Mucosa of gallbladder (tissue), 1 donor: ENCODE data around the gene CKS1B. TPM values are rescaled to one million over a fixed set of nuclear protein-coding genes. Genes with fewer than 3 reads are reported as not detected.
"Not testable (repeated sequence)": the region's sequence is repeated elsewhere in the genome, so short reads cannot be mapped to it uniquely, and the experiment has no call there.

Experiments
- DNase-seq: peaks from one replicate; pipeline ENCODE4 v3.0.0-alpha.2; 2020; ENCODE audit warnings: low spot score
- total RNA-seq: library from RNA; stranded (reverse); gene quantifications from one replicate; pipeline ENCODE4 v1.2.1, GENCODE V29; 2021
- donor health status: DM: no; HTN: no; CAD: no.

The CKS1B gene
- total RNA-seq, 1 donor from 2014 or later: 27.1 TPM

DNA sequence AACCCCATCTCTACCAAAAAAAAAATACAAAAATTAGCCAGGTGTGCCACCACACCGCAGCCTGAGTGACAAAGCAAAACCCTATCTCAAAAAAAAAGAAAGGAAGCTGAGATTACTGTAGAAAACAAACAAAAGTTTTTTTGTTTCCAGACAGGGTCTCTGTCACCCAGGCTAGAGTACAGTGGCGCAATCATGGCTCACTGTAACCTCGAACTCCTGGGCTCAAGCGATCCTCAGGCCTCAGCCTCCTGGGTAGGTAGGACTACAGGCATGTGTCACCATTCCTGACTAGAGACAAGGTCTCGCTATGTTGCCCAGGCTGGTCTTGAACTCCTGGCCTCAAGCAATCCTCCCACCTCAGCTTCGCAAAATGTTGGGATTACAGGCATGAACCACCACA, 10.1 kb upstream of the CKS1B start:
- DNase-seq: no peak

DNA sequence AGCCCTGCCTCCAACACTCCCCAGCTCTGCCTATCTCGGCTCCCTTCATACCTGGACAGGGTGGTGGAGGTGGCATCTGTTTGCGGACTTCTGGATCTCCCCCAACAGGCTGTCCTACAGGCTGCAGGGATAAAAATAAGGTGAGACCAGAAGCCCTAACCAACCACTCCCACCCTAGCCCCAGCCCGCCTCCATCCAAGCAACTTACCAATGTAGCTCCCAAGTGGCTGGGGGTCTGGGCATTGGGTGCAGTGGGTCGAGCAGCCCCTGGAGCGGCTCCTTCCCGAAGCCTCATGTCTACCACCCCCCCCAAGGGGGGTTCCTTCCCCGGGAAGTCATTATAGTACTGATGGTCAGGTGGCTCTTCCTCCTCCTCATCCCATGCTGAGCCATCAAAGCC, 8.4 kb upstream of the CKS1B start:
- no peak for DNase-seq

DNA sequence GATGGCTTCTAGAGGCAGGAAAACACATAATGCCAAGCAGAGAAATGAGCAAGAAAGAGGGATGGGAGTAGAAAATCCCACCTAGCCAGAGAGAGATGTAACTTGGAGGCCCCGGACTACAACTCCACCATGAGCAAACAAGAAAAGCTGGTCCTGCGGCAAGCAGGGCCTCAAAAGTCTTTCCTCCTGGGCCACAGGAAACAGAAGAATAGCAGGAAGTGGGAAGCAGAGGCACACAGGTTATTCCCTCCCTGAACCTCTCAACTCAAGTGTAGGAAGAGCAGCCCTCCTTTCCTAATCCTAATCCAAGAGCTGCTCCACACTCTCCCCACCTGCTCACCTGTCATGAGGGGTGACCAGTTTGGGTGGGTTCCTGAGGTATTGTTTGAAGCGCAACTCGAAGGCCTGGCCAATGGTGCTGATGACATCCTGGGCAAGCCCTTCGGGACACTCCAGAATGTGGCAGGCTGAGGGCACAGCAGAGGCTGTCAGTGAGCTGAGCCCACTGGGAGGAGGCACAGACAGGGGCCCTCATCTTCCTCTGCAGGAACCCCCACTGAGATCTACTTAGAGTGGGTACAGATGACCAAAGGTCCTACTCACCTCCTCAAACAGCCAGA, 7.0 kb upstream of the CKS1B start:
- no peak for DNase-seq

DNA sequence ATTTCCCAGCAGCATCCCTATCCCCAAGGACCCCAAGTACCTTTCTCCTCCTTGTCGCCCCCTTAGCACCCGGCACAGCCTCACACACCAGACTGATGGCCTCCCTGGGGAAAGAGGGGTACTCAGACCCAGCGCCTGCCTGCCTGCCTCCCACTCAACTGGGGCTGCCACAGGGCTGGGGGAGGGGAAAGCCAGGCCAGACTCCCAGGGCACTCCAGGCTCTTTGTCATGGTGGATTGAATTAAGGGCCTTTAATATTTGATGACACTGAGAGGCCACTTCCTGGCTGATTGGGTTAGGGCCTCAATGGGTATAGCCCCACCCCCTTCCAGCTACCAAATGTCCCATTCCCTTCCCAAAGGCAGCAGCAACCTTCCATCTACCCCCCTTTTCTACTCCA, 5.8 kb upstream of the CKS1B start:
- no peak for DNase-seq

DNA sequence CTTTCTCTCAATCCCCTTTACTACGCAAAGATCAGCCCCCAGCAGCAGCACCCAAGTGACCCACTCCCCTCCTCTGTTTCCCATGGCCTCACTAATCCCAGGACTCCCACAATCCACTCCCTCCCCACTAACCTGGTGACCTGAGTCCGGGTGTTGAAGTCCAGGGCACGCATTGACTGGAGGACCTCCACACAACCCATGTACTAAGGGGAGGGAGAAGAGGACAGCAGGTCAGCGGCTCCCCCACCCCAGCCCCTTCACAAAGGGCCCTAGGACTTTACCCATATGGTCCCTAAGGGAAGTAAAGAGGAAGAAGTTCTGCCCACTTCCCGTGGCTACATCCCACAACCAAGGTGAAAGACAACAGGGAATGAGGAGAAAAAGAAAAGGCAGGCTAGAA, 5.2 kb upstream of the CKS1B start:
- no peak for DNase-seq

DNA sequence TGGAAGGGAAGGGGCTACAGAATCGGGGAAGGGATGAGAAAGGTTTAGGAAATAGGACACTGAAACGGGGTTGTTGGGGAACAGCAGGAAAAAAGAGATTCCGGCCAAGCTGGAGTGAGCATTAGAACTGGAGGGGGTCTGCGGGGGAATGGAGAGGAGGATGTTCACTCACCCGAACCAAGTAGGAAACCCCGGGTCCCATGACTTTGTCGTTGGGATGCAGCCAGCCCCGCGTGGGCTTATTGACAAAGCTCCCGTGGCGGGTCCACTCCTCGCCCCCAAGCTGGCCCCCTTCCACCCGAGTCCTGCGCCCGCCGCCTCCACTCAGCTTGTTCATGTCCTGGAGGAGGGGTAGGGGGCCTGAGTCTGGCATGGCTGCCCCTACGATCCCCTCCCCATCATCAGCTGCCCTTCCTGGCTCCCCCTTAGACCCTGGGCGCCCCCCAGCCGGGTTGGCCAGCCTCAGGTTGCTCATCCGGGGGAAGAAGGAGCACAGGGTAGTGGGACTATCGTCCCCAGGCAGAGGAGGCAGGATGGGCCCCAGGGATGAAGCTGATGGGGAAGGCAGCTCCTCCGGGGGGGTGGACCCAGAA, 4.5 kb upstream of the CKS1B start:
- no peak for DNase-seq

DNA sequence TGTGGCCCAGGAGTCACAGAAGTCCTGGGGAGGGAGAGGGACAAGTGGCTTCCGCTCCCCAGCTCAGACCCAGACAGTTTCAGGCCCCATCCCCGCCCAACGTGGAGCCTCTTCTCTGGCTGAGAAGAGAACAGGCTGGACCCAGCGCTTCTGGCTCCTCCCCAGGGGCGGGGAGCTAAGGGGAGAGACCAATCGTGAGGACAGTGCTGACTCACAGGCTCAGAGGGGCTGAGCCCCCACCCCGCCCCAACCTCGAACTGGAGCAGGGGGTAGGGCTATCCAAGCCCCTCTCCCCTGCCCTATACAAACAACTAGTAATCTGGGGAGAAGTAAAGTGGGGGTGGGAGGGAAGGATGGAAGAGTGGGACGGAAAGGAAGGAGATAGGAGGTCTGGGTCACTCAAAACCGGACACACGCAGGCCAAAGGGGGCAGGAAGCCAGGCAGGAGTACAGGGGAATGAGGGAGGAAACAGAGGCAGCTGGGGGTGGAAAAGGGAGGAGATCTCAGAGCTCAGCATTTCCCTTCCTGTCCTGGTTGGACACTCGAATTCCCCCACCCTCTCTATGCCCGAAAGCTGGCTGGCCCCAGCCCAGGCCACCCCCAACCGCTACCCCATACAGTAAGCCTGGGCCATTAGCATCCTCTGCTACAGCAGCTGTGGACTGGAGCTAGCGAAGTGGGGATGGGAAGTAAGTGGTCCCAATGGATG, 3.7 kb upstream of the CKS1B start, which contains the start of gene SHC1:
SHC1 (minus strand) TSS at position 117 of the 710 bp plus-strand sequence. CDS start 221 bp downstream, outside the sequence.
- peak; percentile 90 for DNase-seq

DNA sequence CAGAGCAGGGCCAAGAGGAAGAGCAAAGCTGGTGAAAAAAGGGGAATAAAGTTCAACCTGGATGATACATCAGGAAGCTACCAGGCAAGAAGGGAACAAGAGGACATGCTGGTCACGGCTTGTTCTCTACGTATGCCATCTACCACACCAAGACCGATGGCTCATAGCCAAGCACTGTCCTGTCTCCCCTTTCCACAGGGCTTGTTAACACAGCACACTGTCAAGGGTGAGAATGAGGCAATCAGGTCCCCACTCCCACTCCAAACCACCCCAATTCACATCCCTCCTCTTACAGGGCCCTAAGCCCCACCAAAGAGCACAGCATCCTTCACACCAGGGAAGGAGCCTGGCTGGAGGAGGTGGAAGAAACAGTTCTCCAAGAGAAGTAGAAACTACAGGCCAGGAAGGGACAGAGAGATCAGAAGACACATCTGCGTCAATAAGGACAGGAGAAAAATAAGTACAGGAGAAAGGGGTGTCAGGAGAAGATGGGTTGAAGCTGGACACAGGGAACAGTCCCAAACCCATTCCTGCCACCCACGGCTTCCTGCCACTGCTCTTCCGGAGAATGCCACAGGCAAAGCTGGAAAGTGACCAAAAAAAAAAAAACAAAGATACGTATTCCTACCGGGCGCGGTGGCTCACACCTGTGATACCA, 3.0 kb upstream of the CKS1B start:
- DNase-seq: peak; percentile 50

DNA sequence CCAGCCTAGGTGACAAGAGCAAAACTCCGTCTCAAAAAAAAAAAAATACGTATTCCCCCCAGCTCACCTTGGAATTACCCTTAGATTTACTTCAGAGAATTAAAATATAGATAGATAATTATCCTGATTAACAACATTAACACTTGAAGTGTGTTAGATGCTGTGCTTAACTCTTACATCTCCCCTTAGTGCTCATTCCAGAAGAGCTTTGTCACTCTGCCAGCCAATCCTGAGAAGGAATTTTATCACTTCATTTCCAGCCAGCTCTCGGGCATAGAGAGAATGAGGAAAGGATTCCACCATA, 2.3 kb upstream of the CKS1B start:
- DNase-seq: no peak

DNA sequence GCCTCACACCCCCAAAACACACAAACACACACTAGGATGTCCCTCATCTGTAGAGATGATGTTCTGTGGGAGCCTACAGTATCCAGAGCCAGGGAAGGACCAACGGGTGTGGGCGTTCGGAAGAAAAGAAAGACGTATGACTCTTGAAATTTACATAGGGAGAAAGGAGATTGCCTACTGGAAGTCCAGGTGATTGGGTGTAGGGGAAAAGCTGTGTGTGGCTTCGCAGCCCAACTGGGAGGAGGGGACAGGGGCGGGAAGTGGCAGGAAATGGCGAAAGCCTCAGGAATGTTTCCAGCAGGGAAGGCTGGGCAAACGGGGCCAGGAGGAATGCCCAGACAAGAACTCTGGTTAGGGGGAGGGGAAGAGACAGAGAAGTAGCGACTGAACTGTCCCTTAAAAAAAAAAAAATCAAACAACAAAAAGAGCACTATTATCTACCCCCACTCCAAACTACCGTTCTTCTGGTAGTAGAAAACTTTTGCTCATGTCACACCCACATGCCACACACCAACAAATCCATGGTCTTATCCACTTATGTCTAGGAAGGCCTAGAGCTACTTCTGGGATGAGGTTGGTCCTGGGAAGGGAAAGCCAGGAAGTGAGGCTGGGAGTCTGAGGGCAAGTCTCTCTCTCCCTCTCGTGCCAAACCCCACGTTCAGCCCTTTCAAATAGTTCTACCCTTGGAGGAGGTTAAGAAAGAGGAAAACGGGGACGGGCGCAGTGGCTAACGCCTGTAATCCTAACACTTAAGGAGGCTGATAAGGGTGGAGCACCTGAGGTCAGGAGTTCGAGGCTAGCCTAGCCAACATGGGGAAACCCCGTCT, 1.8 kb upstream of the CKS1B start:
- peak; percentile 58 for DNase-seq

DNA sequence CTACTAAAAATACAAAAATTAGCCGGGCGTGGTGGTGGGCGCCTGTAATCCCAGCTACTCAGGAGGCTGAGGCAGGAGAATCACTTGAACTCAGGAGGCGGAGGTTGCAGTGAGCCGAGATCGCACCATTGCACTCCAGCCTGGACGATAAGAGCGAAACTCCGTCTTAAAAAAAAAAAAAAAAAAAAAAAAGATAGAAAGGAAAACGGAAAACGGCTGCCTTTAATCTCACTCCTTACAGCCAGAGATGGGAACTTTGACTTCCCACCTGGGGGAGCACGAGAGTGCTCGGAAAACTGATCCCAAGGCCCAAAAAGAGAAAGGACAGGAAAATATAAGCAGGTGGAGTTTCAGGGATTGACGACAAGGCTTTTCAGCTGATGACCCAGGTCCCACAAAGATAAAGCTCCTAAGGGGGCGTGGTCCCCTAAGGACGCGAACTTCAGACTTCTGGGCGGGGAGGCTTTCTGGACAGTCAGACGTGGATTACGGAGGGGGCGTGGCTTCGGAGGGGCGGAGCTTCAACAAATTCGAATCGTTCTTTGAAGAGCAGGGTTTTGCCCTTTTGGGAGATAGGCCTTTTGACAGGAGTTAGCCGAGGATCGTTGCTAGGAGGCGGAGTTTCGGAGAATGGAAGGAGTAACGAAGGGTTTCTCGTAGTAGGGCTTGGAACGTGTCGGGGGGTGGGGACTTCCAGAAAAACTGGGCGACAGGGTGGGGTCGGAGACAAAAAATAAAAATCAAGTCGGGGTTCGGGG, 958 bp upstream of the CKS1B start:
- peak; percentile 97 for DNase-seq

DNA sequence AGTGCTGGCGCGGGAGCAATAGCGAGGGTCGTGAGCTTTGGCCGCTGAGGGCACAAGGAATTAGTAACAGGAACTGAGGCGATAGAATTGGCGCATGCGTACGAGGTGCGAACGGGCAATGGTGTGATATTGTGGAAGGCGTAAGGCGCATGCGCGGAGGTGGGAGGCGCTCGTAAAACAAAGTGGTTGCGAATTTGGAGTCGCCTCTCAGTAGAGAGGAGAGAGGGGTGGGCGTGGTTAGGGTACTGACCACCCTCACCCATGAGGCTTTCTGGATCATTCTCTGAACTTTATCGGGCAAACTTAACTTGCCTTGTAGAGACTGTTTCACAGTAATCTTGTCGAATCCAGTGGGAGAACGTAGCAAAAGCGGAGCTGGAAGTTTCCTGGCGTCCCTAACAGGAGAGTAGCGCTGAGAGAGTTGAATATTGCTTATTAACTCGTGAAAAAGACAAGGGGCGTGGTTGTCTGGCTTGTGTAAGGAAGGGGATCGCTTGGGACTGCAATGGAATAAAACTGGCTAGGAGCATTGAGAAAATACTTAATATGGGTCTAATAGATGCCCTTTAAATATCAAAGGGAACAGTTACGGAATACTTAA, 427 bp downstream of the CKS1B start:
- DNase-seq: peak; percentile 97

DNA sequence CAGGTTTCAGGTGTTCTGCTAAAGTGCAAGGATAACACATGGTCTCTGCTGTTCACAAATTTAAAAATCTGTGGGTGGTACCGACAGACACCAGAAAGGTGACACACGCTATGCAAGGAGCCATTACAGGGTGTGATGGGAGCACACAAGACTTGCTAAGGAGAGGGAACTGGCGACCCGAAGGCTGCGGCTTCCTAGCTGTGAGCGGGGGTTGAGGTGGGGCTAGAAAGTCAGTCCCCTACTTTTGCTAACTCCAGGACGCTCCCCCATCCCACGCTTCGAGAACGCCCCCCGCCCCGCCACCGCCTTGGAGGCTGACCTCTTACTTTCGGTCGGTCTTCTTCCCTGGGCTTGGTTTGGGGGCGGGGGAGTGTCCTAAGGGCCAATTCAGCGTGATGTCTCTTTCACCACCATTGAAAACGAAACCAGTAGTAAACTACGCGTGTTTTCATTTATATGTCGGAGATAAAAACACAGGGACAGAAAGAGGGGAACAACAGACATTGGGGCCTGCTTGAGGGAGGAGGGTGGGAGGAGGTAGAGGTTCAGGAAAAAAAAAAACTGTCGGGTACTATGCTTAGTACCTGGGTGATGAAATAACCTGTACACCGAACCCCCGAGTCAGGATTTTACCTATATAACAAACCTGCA, 1.1 kb downstream of the CKS1B start:
- peak; percentile 57 for DNase-seq

DNA sequence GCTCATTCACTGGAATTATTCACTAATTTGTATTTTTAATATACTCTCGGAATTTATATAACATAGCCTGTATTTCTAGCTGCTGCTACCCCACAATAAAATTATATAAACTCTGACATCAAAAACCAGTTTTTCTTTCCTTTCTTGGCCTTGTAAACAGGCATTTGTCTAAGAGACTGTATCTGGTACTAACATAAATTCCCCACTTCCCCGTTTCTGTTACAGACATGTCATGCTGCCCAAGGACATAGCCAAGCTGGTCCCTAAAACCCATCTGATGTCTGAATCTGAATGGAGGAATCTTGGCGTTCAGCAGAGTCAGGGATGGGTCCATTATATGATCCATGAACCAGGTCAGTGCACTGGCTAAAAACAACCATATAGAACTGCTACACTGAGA, 3.3 kb downstream of the CKS1B start:
- DNase-seq: not testable (repeated sequence)

DNA sequence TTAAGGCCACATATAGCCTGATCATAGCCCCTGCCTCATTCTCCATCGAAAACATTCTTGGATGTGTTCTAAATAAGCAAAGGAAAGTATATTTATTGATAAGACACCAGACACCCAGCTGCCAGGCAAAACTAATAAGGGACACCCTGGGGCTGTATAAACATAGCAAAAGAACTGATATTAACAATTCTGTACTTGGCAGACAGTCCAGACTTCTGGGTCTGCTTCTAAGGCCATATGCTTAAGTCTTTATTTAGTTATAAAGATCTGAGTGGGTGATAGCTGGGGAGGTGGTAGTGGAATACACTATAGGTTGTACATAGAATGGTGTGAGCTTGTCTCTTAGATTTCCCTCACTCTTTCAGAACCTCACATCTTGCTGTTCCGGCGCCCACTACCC, 3.9 kb downstream of the CKS1B start:
- no peak for DNase-seq

DNA sequence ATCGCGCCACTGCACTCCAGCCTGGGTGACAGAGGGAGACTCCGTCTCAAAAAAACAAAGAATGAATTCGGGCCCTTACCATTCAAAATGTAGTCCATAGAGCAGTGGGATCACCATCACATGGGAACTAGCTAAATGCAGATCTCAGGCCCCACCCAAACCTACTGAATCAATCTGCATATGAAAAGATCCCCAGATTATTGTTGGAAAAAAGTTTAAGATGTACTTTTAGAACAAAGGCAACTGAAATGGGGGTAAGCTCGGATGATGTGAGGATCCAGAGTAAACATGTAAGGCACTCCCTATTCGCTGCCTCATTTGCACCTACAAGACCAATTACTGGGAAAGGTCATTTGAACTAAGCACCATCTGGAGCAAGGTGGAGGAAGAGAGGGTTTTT, 7.9 kb downstream of the CKS1B start:
- no peak for DNase-seq

DNA sequence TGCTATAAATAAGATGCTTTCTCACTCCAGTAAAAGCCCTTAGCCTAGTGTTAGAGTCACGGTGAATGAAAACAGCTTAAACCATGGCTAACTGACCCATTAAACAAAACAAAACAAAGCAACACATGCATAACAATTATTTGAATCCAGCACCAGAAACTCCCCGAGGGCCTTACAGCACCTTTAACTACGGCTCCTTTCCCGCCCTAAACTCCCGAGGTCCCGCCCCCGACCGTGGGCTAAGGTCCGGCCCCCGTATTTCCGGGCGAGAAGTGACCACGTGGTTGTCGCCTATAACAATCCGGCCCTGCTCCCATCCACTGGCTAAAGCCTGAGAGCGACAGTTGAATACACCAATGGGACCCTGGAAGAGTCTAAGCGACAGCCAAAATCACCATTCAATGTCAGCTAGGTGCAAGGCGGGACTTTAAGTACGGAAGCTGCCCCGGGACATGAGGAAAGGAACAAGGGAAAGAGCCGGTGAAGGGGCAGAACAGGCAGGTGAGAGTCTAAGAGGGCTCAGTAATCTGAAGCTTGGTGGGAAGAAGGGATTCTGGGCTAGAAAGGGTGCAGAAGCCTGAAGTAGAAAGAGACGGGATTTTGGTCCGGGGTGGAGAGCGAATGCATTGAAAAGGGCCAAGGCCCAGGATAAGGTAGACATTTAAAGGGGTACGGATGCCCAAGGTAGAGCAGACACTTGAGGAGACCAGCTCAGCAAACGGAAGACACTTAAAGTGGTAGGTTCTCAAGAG, 8.6 kb downstream of the CKS1B start, which contains the start of gene FLAD1:
FLAD1 (plus strand) TSS at position 448 of the 752 bp plus-strand sequence. CDS start 351 bp downstream, outside the sequence.
- DNase-seq: peak; percentile 99

DNA sequence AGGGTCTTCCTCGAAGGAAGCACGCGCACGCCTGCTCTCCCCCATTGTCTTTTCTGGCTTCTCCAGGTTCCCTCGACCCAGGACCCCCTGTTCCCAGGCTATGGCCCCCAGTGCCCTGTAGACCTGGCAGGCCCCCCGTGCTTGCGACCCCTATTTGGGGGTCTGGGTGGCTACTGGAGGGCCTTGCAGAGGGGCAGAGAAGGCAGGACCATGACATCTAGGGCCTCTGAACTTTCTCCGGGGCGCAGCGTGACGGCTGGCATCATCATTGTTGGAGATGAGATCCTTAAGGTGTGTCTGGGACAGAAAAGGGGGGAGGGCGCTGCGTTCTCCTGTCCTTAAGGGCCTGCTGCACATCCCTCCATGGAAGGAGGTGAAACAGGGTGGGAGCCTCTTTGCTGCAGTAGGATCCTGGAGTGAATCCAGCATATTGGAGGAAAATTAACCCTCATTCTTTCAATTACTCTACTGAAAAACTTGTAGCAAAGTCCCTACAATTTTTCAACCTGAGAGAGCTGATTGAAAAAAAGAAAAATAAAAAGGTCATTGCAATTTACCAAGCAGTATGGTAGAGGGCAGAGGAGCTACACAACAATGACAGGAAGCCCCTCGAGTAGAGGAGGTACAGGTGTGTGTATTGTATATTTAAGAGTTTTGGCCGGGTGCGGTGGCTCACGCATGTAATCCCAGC, 9.4 kb downstream of the CKS1B start:
- DNase-seq: no peak

DNA sequence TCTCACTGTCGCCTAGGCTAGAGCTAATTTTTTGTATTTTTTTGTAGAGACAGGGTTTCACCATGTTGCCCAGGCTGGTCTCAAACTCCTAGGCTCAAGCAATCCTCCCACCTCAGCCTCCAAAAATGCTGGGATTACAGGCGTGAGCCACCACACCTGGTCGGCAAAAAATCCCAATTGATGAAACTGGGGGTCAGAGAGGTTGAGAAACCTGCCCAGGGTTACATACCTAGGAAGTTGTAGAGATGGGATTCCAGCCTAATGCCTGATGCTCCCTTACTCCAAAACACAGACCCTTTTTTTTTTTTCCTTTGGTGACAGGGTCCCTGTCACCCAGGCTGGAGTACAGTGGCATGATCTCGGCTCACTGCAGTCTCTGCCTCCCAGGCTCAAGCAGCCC, 12.3 kb downstream of the CKS1B start:
- not testable (repeated sequence) for DNase-seq
